HG03025 (cell line): ENCODE measurements around the gene PRICKLE3.
"Not testable (repeated sequence)": the region's sequence is repeated elsewhere in the genome, so short reads cannot be mapped to it uniquely, and the experiment has no call there.

Source experiments
- ATAC-seq: cut with Tn5 transposase; IDR thresholded peaks from one replicate; pipeline ENCODE4 v1.9.1; 2021; ENCODE audit warnings: mild to moderate bottlenecking, moderate library complexity; ENCODE audit not compliant: unreplicated experiment, low FRiP score

PRICKLE3 gene

GRCh38 chrX:49164589-49165360, 21.4 kb downstream of the PRICKLE3 start:
- ATAC-seq, result no peak

GRCh38 chrX:49163555-49164419, 22.4 kb downstream of the PRICKLE3 start:
- ATAC-seq, result peak; percentile 45

GRCh38 chrX:49162620-49163019, 23.6 kb downstream of the PRICKLE3 start, which contains the start of gene MAGIX:
Gene MAGIX (plus strand): TSS chrX:49162758. CDS start chrX:49162890, 132 bp downstream.
- no peak for ATAC-seq

- ATAC-seq, result no peak
These were observed 24.5 kb downstream of the PRICKLE3 start for GRCh38 chrX:49161632-49162031.

- ATAC-seq, result no peak
These were observed 25.3 kb downstream of the PRICKLE3 start for GRCh38 chrX:49160908-49161307.

GRCh38 chrX:49157194-49157593, 29.0 kb downstream of the PRICKLE3 start:
- ATAC-seq, result no peak

GRCh38 chrX:49155900-49156837, 30.0 kb downstream of the PRICKLE3 start:
- peak; percentile 77 for ATAC-seq

- ATAC-seq, result no peak
These were observed 30.8 kb downstream of the PRICKLE3 start for GRCh38 chrX:49155243-49155899.

GRCh38 chrX:49153467-49153866, 32.7 kb downstream of the PRICKLE3 start:
- ATAC-seq, result no peak

GRCh38 chrX:49149291-49149690, 36.9 kb downstream of the PRICKLE3 start:
- not testable (repeated sequence) for ATAC-seq

GRCh38 chrX:49148390-49149100, 37.6 kb downstream of the PRICKLE3 start:
- ATAC-seq, result not testable (repeated sequence)

- no peak for ATAC-seq
These were observed 38.2 kb downstream of the PRICKLE3 start for GRCh38 chrX:49147936-49148335.

- ATAC-seq, result no peak
These were observed 38.9 kb downstream of the PRICKLE3 start for GRCh38 chrX:49147282-49147681.

GRCh38 chrX:49143154-49143553, 43.0 kb downstream of the PRICKLE3 start:
- not testable (repeated sequence) for ATAC-seq

GRCh38 chrX:49142264-49142663, 43.9 kb downstream of the PRICKLE3 start:
- not testable (repeated sequence) for ATAC-seq

- ATAC-seq, result no peak
These were observed 46.5 kb downstream of the PRICKLE3 start for GRCh38 chrX:49139713-49140112.

GRCh38 chrX:49137492-49137891, 48.7 kb downstream of the PRICKLE3 start:
- no peak for ATAC-seq

GRCh38 chrX:49133759-49134158, 52.4 kb downstream of the PRICKLE3 start:
- no peak for ATAC-seq

- not testable (repeated sequence) for ATAC-seq
These were observed 53.9 kb downstream of the PRICKLE3 start for GRCh38 chrX:49132275-49132674.
